Omental fat pad (tissue), 4 donors: ENCODE results near the gene RO60. TPM values are rescaled to one million over a fixed set of nuclear protein-coding genes. Genes with fewer than 3 reads are reported as not detected.

Experiments used
- ATAC-seq: fragments of 150-250 bp; one replicate; pipeline ENCODE4 v1.9.1; 2016; ENCODE audit warnings: mild to moderate bottlenecking, moderate library complexity; ENCODE audit not compliant: low FRiP score
- DNase-seq: peaks from one replicate; pipeline ENCODE4 v3.0.0-alpha.2; 2019; ENCODE audit warnings: low spot score
- total RNA-seq, 4 donors: library from RNA; depleted of rRNA; stranded (reverse); fragments of >200 nt; gene quantifications; one replicate each; pipeline ENCODE4 v1.1.0, GENCODE V29; 2016
- TF ChIP-seq, protein P1 (sequence below), 3 donors: fragments of 450-650 bp; IDR thresholded peaks; one replicate each; pipeline ENCODE4 v1.5.1; 2016 to 2017; ENCODE audit warnings: antibody characterized with exemption in 3 of 3, mild to moderate bottlenecking in 3 of 3, moderate library complexity in 2 of 3

The RO60 gene
- total RNA-seq, 4 donors from 2014 or later, result 64.5 to 119 (median 67.9) TPM

DNA sequence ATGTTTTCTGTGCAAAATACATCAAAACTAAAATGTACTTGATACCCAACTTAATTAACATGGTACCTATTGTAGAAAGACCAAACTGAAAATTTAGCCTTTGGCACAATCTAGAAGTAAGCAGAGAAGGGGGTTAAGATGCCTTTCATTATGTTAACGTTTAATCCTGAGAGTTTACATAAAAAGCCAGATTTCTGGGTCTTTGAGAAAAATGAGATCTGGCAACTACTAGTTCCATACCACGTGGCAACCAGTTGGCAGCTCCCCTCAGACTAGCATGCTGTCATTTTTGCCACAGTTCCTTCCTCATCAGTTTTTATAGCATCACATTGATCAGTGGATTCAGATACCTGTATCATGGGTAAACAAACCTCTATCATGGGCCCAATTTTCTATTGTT, 1.5 kb downstream of the RO60 start:
- TF ChIP-seq, protein P1, sequence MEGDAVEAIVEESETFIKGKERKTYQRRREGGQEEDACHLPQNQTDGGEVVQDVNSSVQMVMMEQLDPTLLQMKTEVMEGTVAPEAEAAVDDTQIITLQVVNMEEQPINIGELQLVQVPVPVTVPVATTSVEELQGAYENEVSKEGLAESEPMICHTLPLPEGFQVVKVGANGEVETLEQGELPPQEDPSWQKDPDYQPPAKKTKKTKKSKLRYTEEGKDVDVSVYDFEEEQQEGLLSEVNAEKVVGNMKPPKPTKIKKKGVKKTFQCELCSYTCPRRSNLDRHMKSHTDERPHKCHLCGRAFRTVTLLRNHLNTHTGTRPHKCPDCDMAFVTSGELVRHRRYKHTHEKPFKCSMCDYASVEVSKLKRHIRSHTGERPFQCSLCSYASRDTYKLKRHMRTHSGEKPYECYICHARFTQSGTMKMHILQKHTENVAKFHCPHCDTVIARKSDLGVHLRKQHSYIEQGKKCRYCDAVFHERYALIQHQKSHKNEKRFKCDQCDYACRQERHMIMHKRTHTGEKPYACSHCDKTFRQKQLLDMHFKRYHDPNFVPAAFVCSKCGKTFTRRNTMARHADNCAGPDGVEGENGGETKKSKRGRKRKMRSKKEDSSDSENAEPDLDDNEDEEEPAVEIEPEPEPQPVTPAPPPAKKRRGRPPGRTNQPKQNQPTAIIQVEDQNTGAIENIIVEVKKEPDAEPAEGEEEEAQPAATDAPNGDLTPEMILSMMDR (IDR thresholded peaks at IDR 0.05), result no peak
- ATAC-seq, result no peak

DNA sequence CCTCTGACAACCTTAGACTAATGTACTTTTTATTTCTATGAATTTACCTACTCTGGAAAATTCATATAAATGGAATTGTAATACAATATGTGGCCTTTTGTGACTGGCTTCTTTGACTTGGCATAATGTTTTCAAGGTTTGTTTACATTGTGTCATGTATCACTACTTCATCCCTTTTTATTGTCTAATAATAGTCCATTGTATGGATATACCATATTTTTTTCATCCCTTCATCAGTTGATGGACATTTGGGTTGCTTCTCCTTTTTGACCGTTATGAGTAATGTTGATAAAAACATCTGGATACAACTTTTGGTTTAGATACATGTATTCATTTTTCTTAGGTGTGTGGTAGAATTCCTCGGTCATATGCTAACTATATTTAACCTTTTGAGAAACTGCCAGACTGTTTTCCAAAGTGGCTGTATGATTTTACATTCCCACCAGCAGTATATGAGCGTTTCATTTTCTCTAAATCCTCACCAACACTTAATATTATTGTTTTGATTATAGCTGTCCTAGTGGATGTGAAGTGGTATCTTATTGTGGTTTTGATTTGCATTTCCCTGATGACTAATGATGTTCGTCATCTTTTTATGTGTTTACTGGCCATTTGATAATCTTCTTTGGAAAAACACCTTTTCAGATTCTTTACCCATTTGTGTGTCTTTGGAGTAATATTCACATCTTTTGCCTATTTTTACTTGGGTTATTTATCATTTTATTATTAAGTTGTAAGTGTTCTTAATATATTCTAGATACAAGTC, 3.5 kb downstream of the RO60 start:
- TF ChIP-seq, protein P1 (IDR thresholded peaks at IDR 0.05), result no peak
- no peak for DNase-seq
- no peak for ATAC-seq

More for the DNA sequence above, 1.5 kb downstream of the RO60 start:
- DNase-seq, result no peak

- TF ChIP-seq, protein P1 (IDR thresholded peaks at IDR 0.05), result no peak
- no peak for ATAC-seq
Measured at GRCh38 chr1:193065954-193066353, 6.5 kb downstream of the RO60 start.

GRCh38 chr1:193066606-193067005, 7.2 kb downstream of the RO60 start:
- ATAC-seq (no peak), DNase-seq (no peak)
- TF ChIP-seq, protein P1 (IDR thresholded peaks at IDR 0.05), result no peak

More at GRCh38 chr1:193065954-193066353, 6.5 kb downstream of the RO60 start:
- DNase-seq, result no peak

GRCh38 chr1:193068013-193068412, 8.6 kb downstream of the RO60 start:
- DNase-seq, result no peak
- ATAC-seq, result no peak
- TF ChIP-seq, protein P1 (IDR thresholded peaks at IDR 0.05), result no peak

DNA sequence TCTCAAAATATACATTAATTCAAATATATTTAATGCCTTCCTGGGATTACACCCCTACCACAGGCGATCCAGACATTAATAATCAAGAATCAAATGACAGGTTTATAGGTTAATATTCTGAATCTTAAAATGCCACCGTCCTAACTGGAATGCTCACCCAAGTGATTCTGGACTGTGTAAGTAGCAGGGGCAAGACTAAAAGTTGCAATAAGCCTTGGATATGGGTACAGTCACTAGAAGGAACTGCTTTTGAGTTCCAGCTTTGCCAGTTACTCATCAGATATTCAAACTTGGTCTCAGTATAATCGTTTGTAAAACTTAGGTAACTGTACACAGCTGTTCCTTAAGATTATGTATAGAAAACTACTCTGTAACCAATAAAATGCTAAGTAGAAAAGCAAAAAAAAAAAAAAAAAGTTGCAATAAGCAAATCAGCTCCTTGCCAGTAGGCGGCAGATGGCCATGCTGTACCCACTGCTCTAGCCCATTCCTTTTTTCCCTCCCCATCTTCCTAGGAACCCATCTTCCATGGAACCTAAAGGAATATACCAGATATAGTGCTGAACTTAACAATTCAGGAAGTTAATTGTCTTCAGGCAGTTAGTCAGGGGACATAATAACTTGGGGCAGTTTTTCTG, 10.5 kb downstream of the RO60 start:
- ATAC-seq (no peak), DNase-seq (no peak)
- TF ChIP-seq, protein P1 (IDR thresholded peaks at IDR 0.05), result no peak

GRCh38 chr1:193070386-193070753, 11.0 kb downstream of the RO60 start:
- TF ChIP-seq, protein P1 (IDR thresholded peaks at IDR 0.05), result no peak
- ATAC-seq (no peak), DNase-seq (no peak)
